GM12875 (cell line): ENCODE data around the gene AHSP.
"Not testable (repeated sequence)": the region's sequence is repeated elsewhere in the genome, so short reads cannot be mapped to it uniquely, and the experiment has no call there.

ENCODE experiments used
- H3K4me3 ChIP-seq: one replicate; pipeline ENCODE4 v1.5.1; 2011; ENCODE audit warnings: low read depth, low read length, control low read depth
- CTCF ChIP-seq: IDR thresholded peaks from 2 replicates; pipeline ENCODE4 v1.5.1; 2011; ENCODE audit warnings: low read depth, mild to moderate bottlenecking, control low read depth, inconsistent platforms, low read length, moderate library complexity, borderline replicate concordance; ENCODE audit not compliant: insufficient read depth

AHSP gene

DNA sequence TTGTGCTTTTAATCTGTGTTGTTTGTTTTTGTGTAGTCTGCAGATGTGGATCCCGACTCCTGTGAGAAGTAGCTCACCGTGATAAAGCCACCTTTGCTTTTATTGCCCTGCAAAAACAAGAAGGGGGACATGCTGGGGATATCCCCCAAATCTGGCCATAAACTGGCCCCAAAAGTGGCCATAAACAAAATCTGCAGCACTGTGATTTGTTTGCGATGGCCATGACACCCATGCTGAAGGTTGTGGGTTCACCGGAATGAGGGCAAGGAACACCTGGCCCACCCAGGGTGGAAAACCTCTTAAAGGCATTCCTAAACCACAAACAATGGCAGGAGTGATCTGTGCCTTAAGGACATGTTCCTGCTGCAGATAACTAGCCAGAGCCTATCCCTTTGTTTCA is 15.1 kb downstream of the AHSP start:
- no peak for TF ChIP-seq CTCF

DNA sequence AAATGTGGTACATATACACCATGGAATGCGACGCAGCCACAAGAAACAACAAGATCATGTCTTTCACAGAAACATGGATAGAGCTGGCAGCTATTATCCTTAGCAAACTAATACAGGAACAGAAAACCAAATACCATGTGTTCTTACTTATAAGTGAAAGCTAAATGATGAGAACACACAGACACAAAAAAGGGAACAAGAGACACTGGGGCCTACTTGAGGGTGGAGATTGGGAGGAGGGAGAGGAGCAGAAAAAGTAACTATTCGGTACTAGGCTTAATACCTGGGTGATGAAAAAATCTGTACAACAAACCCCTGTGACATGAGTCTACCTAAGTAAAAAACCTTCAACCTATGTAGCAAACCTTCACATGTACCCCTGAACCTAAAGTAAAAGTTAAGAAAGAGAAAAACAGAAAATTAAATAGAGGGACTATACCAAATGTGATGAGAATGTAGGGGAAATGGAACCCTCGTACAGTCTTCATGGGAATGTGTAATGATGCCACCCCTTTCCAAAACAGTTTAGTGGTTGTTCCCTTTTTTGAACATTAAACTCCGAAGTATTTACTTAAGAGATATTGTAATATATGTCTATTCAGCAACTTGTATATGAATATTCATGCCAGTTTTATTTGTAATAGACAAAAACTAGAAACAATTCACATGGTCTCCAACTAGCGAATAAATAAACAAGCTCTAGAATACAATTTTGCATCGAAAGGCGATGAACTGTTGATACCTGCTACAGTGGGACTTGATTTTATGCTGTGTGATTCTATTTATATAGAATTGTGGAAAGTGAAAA is 33.9 kb downstream of the AHSP start:
- H3K4me3 ChIP-seq: no peak overlapping the region
- no peak for TF ChIP-seq CTCF

More for the DNA sequence above, 15.1 kb downstream of the AHSP start:
- H3K4me3 ChIP-seq: no peak overlapping the region

DNA sequence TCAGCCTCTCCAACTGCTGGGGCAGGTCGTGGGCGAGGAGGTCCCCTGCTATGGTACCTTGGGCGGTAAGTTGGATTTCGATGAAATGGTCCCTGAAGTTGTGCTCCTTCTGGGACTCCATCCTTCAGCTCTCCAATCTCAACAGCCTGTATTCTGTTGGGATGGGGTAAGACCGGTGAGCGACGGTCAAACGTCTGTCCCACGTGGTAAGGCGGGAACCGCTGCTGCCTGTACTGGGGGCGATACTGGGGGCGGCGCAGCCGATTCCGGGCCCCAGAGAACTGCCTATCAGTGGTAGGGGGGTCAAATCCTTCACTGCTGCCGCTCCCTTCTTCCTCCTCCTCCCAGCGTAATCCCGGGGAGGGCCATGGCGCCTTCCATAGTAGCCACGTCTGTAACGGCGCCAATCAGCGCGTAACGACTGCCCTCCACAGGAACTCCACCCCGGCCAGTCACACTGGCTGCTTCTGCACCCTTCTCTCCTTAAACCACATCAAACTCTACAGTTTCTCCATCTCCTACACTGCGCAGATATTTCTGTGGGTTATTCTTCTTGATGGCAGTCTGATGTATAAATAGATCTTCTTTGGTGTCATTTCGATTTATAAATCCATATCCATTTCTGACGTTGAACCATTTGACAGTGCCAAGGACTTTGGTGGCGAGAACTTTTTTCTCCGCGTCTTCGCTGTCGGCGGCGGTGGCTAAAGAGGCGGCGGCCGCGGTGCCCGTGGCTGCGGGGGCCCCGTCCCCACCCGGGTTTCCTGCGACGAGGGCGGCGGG is 41.1 kb downstream of the AHSP start:
- H3K4me3 ChIP-seq: no peak overlapping the region
- TF ChIP-seq CTCF: no peak

GRCh38 chr16:31569360-31569717 is 41.6 kb downstream of the AHSP start:
- no peak overlapping the region for H3K4me3 ChIP-seq

DNA sequence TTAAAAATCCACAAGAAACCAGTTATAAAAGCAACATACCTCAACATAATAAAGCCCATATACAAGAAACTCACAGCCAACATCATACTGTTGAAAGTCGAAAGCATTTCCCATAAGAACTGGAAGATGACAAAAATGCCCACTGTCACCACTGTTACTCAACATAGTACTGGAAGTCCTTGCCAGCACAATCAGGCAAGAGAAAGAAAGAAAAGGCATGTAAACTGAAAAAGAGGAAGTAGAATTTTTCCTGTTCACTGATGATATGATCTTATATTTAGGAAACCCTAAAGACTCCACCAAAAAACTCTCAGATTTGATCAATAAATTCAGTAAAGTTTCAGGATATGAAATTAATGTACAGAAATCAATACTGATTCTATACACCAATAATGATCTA is 45.1 kb downstream of the AHSP start:
- no peak for TF ChIP-seq CTCF
- no peak overlapping the region for H3K4me3 ChIP-seq

More at GRCh38 chr16:31569360-31569717, 41.6 kb downstream of the AHSP start:
- no peak for TF ChIP-seq CTCF

DNA sequence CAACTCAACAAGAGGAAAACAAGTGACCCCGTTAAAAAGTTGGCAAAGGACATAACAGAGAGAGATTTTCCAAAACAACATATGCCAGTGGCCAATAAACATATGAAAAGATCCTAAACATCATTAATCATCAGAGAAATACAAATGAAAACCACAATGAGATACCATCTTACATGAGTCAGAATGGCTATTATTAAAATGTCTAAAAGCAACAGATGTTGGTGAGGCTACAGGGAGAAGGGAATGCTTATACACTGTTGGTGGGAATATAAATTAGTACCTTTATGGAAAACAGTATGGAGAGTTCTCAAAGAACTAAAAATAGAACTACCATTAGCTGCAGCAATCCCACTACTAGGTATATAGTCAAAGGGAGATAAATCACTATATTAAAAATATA is 46.5 kb downstream of the AHSP start:
- not testable (repeated sequence) for H3K4me3 ChIP-seq

DNA sequence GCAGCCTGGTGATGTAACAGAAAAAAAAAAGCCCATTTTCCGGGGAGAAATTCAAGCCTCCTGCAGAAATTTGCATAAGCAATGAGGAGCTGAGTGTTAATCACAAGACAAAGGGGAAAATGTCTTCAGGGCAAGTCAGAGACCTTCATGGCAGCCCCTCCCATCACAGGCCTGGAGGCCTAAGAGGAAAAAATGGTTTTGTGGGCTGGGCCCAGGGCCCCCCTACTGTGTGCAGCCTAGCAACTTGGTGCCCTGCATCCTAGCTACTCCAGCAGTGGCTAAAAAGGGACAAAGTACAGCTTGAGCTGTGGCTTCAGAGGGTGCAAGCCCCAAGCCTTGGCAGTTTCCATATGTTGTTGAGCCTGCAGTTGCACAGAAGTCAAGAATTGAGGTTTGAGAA is 49.7 kb downstream of the AHSP start:
- no peak overlapping the region for H3K4me3 ChIP-seq
- TF ChIP-seq CTCF: no peak
